B cell (primary cell): Measurements from ENCODE around the gene INSM1. TPM values are rescaled to one million over a fixed set of nuclear protein-coding genes. Genes with fewer than 3 reads are reported as not detected.

ENCODE experiments used
- ATAC-seq: fragments of 200-7000 bp; cut with Tn5 transposase; one replicate; pipeline ENCODE4 v1.10.0; 2021; ENCODE audit warnings: low read depth, mild to moderate bottlenecking, moderate number of reproducible peaks, moderate library complexity
- CTCF ChIA-PET: fragments of 350-600 bp; sonication (Branson Sonifier 250); formaldehyde crosslinking; loops from one replicate; lab custom pipeline; 2021; ENCODE audit warnings: antibody characterized with exemption, inconsistent platforms; lab: Charles Lee
- POLR2A ChIA-PET: fragments of 350-600 bp; sonication (Branson Sonifier 250); formaldehyde crosslinking; loops from one replicate; lab custom pipeline; 2021; ENCODE audit warnings: antibody characterized with exemption; lab: Charles Lee
- DNase-seq: peaks from one replicate; pipeline ENCODE4 v3.0.0; 2013
- H2AFZ ChIP-seq: 2 replicates; pipeline ENCODE4 v1.6.1; 2012; ENCODE audit warnings: mild to moderate bottlenecking, low read depth, low read length; ENCODE audit not compliant: insufficient read depth, poor library complexity, severe bottlenecking
- H3K27ac ChIP-seq, 2 donors: 1 replicate in 1 of 2; 2 replicates in 1 of 2; pipeline ENCODE4 v1.5.1; 2012 to 2013; ENCODE audit warnings: low read length in 2 of 2, mild to moderate bottlenecking in 2 of 2, moderate library complexity in 1 of 2
- H3K27me3 ChIP-seq, 4 experiments: fragments of 200-600 bp in 1 of 4; sonication (generic) in 1 of 4; replicated peaks in 1 of 4; 1 replicate in 2 of 4; 2 replicates in 2 of 4; pipeline versions ENCODE4 v1.6.1 to v1.7.0; 2013 to 2016; ENCODE audit warnings: low read length in 3 of 4, mild to moderate bottlenecking in 2 of 4, mixed read lengths in 1 of 4, moderate library complexity in 1 of 4; ENCODE audit not compliant: insufficient read depth in 4 of 4, control insufficient read depth in 3 of 4; ENCODE audit errors: control extremely low read depth in 1 of 4
- H3K36me3 ChIP-seq, 2 experiments: replicated peaks in 1 of 2; 1 replicate in 1 of 2; 2 replicates in 1 of 2; pipeline versions ENCODE4 v1.6.1 to v1.7.1; 2013; ENCODE audit warnings: low read length in 1 of 2; ENCODE audit not compliant: insufficient read depth in 2 of 2, control insufficient read depth in 1 of 2; ENCODE audit errors: control extremely low read depth in 1 of 2, extremely low read depth in 1 of 2
- H3K4me1 ChIP-seq, 2 donors: fragments of 200-600 bp in 1 of 2; sonication (generic) in 1 of 2; 1 replicate in 1 of 2; 2 replicates in 1 of 2; pipeline versions ENCODE4 v1.5.1 to v1.6.1; 2013 to 2017; ENCODE audit warnings: low read length in 2 of 2; ENCODE audit not compliant: control insufficient read depth in 2 of 2, insufficient read depth in 2 of 2
- H3K4me2 ChIP-seq: replicated peaks from 2 replicates; pipeline ENCODE3; 2012; ENCODE audit warnings: mild to moderate bottlenecking, low read depth, low read length; ENCODE audit not compliant: poor library complexity, severe bottlenecking
- H3K4me3 ChIP-seq, 5 experiments: fragments of 200-600 bp in 1 of 5; sonication (generic) in 1 of 5; 1 replicate in 3 of 5; 2 replicates in 2 of 5; pipeline versions ENCODE4 v1.5.1 to v1.7.0; 2011 to 2016; ENCODE audit warnings: low read length in 4 of 5, mild to moderate bottlenecking in 4 of 5, low read depth in 2 of 5, control low read depth in 1 of 5, moderate library complexity in 1 of 5; ENCODE audit not compliant: insufficient read depth in 1 of 5; ENCODE audit errors: control extremely low read depth in 1 of 5, extremely low read depth in 1 of 5
- H3K79me2 ChIP-seq: fragments of 200-600 bp; sonication (generic); one replicate; pipeline ENCODE4 v1.6.0; 2016; ENCODE audit warnings: low read length; ENCODE audit not compliant: control insufficient read depth, insufficient read depth
- H3K9ac ChIP-seq: fragments of 200-600 bp; sonication (generic); 2 replicates; pipeline ENCODE4 v1.6.1; 2017; ENCODE audit warnings: mild to moderate bottlenecking, low read length, moderate library complexity
- H3K9me3 ChIP-seq, 3 donors: one replicate each; pipeline versions ENCODE4 v1.6.1 to v1.7.1; 2013; ENCODE audit warnings: low read length in 2 of 3; ENCODE audit not compliant: control insufficient read depth in 2 of 3, insufficient read depth in 1 of 3; ENCODE audit errors: control extremely low read depth in 1 of 3
- H4K20me1 ChIP-seq: 2 replicates; pipeline ENCODE4 v1.6.0; 2012; ENCODE audit warnings: mild to moderate bottlenecking, low read length; ENCODE audit not compliant: insufficient read depth, control insufficient read depth, poor library complexity, severe bottlenecking
- H3K27ac Mint-ChIP-seq: one replicate; pipeline ENCODE4 v1.8.0; 2021; ENCODE audit warnings: mixed read lengths
- H3K27me3 Mint-ChIP-seq: one replicate; pipeline ENCODE4 v1.8.0; 2021; ENCODE audit warnings: mixed read lengths
- H3K4me1 Mint-ChIP-seq: one replicate; pipeline ENCODE4 v1.8.0; 2021; ENCODE audit warnings: mixed read lengths
- H3K4me3 Mint-ChIP-seq: one replicate; pipeline ENCODE4 v1.8.0; 2021; ENCODE audit warnings: mixed read lengths
- H3K9me3 Mint-ChIP-seq: one replicate; pipeline ENCODE4 v1.8.0; 2022; ENCODE audit warnings: mixed read lengths; ENCODE audit not compliant: insufficient read depth
- CTCF ChIP-seq: fragments of 200-600 bp; IDR thresholded peaks from one replicate; pipeline ENCODE4 v1.8.0; 2022; ENCODE audit warnings: antibody characterized with exemption, mild to moderate bottlenecking
- EZH2 ChIP-seq: IDR thresholded peaks from 2 replicates; pipeline ENCODE4 v1.6.1; 2012; ENCODE audit warnings: borderline replicate concordance, low read depth, mild to moderate bottlenecking, moderate library complexity, low read length; ENCODE audit not compliant: insufficient read depth, poor library complexity, severe bottlenecking
- WGBS: methylation state at CpG from one replicate; pipeline ENCODE4 v1.1.5; 2013; ENCODE audit warnings: missing lambda C conversion rate; ENCODE audit not compliant: insufficient coverage; 5-methylcytosine and 5-hydroxymethylcytosine counted together
- intact Hi-C: fragments of 100-400 bp; cut with micrococcal nuclease; formaldehyde crosslinking; loops from one replicate; pipeline ENCODE4 v1.10.0; 2022
- polyA plus RNA-seq: library from polyadenylated mRNA; depleted of rRNA; stranded (reverse); fragments of >200 nt; gene quantifications from 2 replicates; pipeline ENCODE4 v1.2.3, GENCODE V29; 2012
- total RNA-seq, 2 donors: library from RNA; stranded (reverse); fragments of 120-200 nt in 1 of 2; gene quantifications; 1 replicate in 1 of 2; 2 replicates in 1 of 2; pipeline versions ENCODE4 v1.2.3 to v1.2.4, GENCODE V29; 2013 to 2022

Gene INSM1
- total and polyA plus RNA-seq, 2 donors (not counting 1 experiment from before 2014, with no cell fraction given): not detected

- H3K27ac Mint-ChIP-seq: no peak overlapping the region
- no peak overlapping the region for H2AFZ ChIP-seq
Observed at GRCh38 chr20:20318365-20319161, 49.3 kb upstream of the INSM1 start.

More at GRCh38 chr20:20318365-20319161, 49.3 kb upstream of the INSM1 start:
- WGBS: 85% methylated on average over 7 of the region's 9 CpGs
- ChIA-PET POLR2A (no interaction called here), CTCF (no interaction called here)
- Histone ChIP-seq H3K9me3 (peaks cover 0 to 10% (median 3%) of the 10 kb centered on the region in 3 donors), H3K4me3 (no peak overlapping the region), H4K20me1 (no peaks in the 10 kb centered on the region), H3K4me2 (no peak overlapping the region), H3K27ac (no peak overlapping the region), H3K27me3 (no peaks in the 10 kb centered on the region), H3K9ac (no peak overlapping the region), H3K36me3 (no peaks in the 10 kb centered on the region), H3K4me1 (peaks cover 0 to 13% of the 10 kb centered on the region in 2 donors), H3K79me2 (no peaks in the 10 kb centered on the region)
- no peaks in the 10 kb centered on the region for H3K9me3 Mint-ChIP-seq
- H3K4me3 Mint-ChIP-seq: no peak overlapping the region
- intact Hi-C loops: no loop called here
- ATAC-seq (no peak), DNase-seq (no peak)
- TF ChIP-seq CTCF (no peak), EZH2 (no peak)
- no peaks in the 10 kb centered on the region for H3K27me3 Mint-ChIP-seq
- peaks cover 11% of the 10 kb centered on the region for H3K4me1 Mint-ChIP-seq
